Thymus (tissue), 11 donors: ENCODE data around the gene ST3GAL2. TPM values are rescaled to one million over a fixed set of nuclear protein-coding genes. Genes with fewer than 3 reads are reported as not detected.
A peak's percentile ranks its signal among the peaks of the same experiment; 100 is the strongest.

Experiments used
- DNase-seq, 9 donors: peaks; one replicate each; pipeline ENCODE4 v3.0.0-alpha.2; 2013; ENCODE audit warnings: low spot score in 9 of 9, low read depth in 6 of 9, missing footprints in 1 of 9
- H3K27ac ChIP-seq, 2 donors: one replicate each; pipeline ENCODE4 v1.5.1; 2013; ENCODE audit warnings: control low read depth in 1 of 2, low read depth in 1 of 2, low read length in 1 of 2, mild to moderate bottlenecking in 1 of 2, moderate library complexity in 1 of 2
- H3K27me3 ChIP-seq, 2 donors: one replicate each; pipeline ENCODE4 v1.5.1; 2013; ENCODE audit warnings: low read length in 1 of 2; ENCODE audit not compliant: control insufficient read depth in 2 of 2, insufficient read depth in 1 of 2
- H3K36me3 ChIP-seq, 2 donors: one replicate each; pipeline ENCODE4 v1.5.1; 2013; ENCODE audit warnings: low read length in 1 of 2, mild to moderate bottlenecking in 1 of 2, moderate library complexity in 1 of 2; ENCODE audit not compliant: control insufficient read depth in 2 of 2, insufficient read depth in 2 of 2
- H3K4me1 ChIP-seq, 2 donors: one replicate each; pipeline ENCODE4 v1.5.1; 2013; ENCODE audit warnings: low read length in 2 of 2; ENCODE audit not compliant: control insufficient read depth in 2 of 2, insufficient read depth in 2 of 2
- H3K4me3 ChIP-seq, 2 donors: one replicate each; pipeline ENCODE4 v1.5.1; 2013; ENCODE audit warnings: low read length in 2 of 2, control low read depth in 1 of 2, mild to moderate bottlenecking in 1 of 2
- H3K9me3 ChIP-seq, 2 donors: one replicate each; pipeline ENCODE4 v1.5.1; 2013; ENCODE audit warnings: low read length in 1 of 2, mild to moderate bottlenecking in 1 of 2; ENCODE audit not compliant: control insufficient read depth in 2 of 2, insufficient read depth in 1 of 2
- WGBS: extraction: QIAGEN DNeasy Blood & Tissue Kit; methylation state at CpG from one replicate; pipeline ENCODE4 v1.1.7; 2013; 5-methylcytosine and 5-hydroxymethylcytosine counted together
- polyA plus RNA-seq: library from polyadenylated mRNA; stranded (reverse); fragments of 200-250 nt; gene quantifications from one replicate; pipeline ENCODE4 v1.2.3, GENCODE V29; 2013
- total RNA-seq: library from RNA; stranded (reverse); fragments of 120-200 nt; gene quantifications from one replicate; pipeline ENCODE4 v1.2.4, GENCODE V29; 2013
- donor health status: healthy.

ST3GAL2 gene
- total and polyA plus RNA-seq, 2 donors, result 11.8 to 18.7 TPM

- H3K9me3 ChIP-seq, result no peaks in the 10 kb centered on the region
- H3K27ac ChIP-seq, result peak overlapping the region in 1 of 2 donors; percentile 41
- no peak for DNase-seq
- H3K4me3 ChIP-seq, result no peak overlapping the region
- peaks cover 6 to 11% of the 10 kb centered on the region in 2 donors for H3K36me3 ChIP-seq
- H3K27me3 ChIP-seq, result no peaks in the 10 kb centered on the region
- H3K4me1 ChIP-seq, result peaks cover 41 to 73% of the 10 kb centered on the region in 2 donors
- 81% methylated on average over 5 of the region's 5 CpGs for WGBS
Observed at GRCh38 chr16:70433458-70434103, 5.3 kb downstream of the ST3GAL2 start.

GRCh38 chr16:70432723-70433457 is 6.0 kb downstream of the ST3GAL2 start:
- Histone ChIP-seq H3K27me3 (no peaks in the 10 kb centered on the region), H3K27ac (peak overlapping the region in 1 of 2 donors; percentile 41), H3K9me3 (no peaks in the 10 kb centered on the region), H3K4me3 (no peak overlapping the region), H3K4me1 (peaks cover 48 to 74% of the 10 kb centered on the region in 2 donors), H3K36me3 (peaks cover 6 to 11% of the 10 kb centered on the region in 2 donors)
- WGBS, result 67% methylated on average over 12 of the region's 12 CpGs
- no peak for DNase-seq

GRCh38 chr16:70432356-70432722 is 6.6 kb downstream of the ST3GAL2 start:
- WGBS, result 69% methylated on average over 3 of the region's 3 CpGs
- DNase-seq, result no peak
- H3K9me3 ChIP-seq, result no peaks in the 10 kb centered on the region
- H3K36me3 ChIP-seq, result peaks cover 6 to 11% of the 10 kb centered on the region in 2 donors
- no peak overlapping the region for H3K4me3 ChIP-seq
- no peaks in the 10 kb centered on the region for H3K27me3 ChIP-seq
- H3K4me1 ChIP-seq, result peaks cover 48 to 74% of the 10 kb centered on the region in 2 donors
- H3K27ac ChIP-seq, result peak overlapping the region in 1 of 2 donors; percentile 41

- H3K4me1 ChIP-seq, result peaks cover 41 to 67% of the 10 kb centered on the region in 2 donors
- WGBS, result 39% methylated on average over 11 of the region's 11 CpGs
- H3K36me3 ChIP-seq, result peaks cover 6 to 11% of the 10 kb centered on the region in 2 donors
- peak in 3 of 9 donors; percentile 67 to 83 (median 69) for DNase-seq
- H3K9me3 ChIP-seq, result no peaks in the 10 kb centered on the region
- no peak overlapping the region for H3K4me3 ChIP-seq
- H3K27me3 ChIP-seq, result no peaks in the 10 kb centered on the region
- H3K27ac ChIP-seq, result peak overlapping the region; percentile 92
Observed at GRCh38 chr16:70430667-70431536, 8.0 kb downstream of the ST3GAL2 start.

GRCh38 chr16:70429888-70430666 is 8.8 kb downstream of the ST3GAL2 start:
- WGBS, result 92% methylated on average over 5 of the region's 5 CpGs
- Histone ChIP-seq H3K27ac (peak overlapping the region; percentile 90 to 92), H3K4me1 (peaks cover 41 to 66% of the 10 kb centered on the region in 2 donors), H3K4me3 (no peak overlapping the region), H3K27me3 (no peaks in the 10 kb centered on the region), H3K36me3 (peaks cover 8 to 14% of the 10 kb centered on the region in 2 donors), H3K9me3 (no peaks in the 10 kb centered on the region)
- no peak for DNase-seq

GRCh38 chr16:70428178-70428998 is 10.5 kb downstream of the ST3GAL2 start:
- Histone ChIP-seq H3K9me3 (no peaks in the 10 kb centered on the region), H3K4me3 (no peak overlapping the region), H3K27ac (peak overlapping the region; percentile 53 to 77), H3K4me1 (peaks cover 35 to 49% of the 10 kb centered on the region in 2 donors), H3K36me3 (peaks cover 5 to 14% of the 10 kb centered on the region in 2 donors), H3K27me3 (no peaks in the 10 kb centered on the region)
- WGBS, result 48% methylated on average over 9 of the region's 9 CpGs
- DNase-seq, result peak in 1 of 9 donors; percentile 67

- H3K36me3 ChIP-seq, result peaks cover 5 to 14% of the 10 kb centered on the region in 2 donors
- H3K9me3 ChIP-seq, result no peaks in the 10 kb centered on the region
- H3K4me3 ChIP-seq, result no peak overlapping the region
- H3K27ac ChIP-seq, result peak overlapping the region; percentile 53 to 77
- H3K27me3 ChIP-seq, result no peaks in the 10 kb centered on the region
- peaks cover 35 to 43% of the 10 kb centered on the region in 2 donors for H3K4me1 ChIP-seq
- no peak for DNase-seq
- 57% methylated on average over 4 of the region's 4 CpGs for WGBS
Observed at GRCh38 chr16:70427786-70428177, 11.1 kb downstream of the ST3GAL2 start.

- DNase-seq, result no peak
- Histone ChIP-seq H3K9me3 (no peaks in the 10 kb centered on the region), H3K4me1 (peaks cover 21 to 49% of the 10 kb centered on the region in 2 donors), H3K27ac (no peak overlapping the region), H3K36me3 (peaks cover 5 to 13% of the 10 kb centered on the region in 2 donors), H3K27me3 (no peaks in the 10 kb centered on the region), H3K4me3 (no peak overlapping the region)
- WGBS, result 97% methylated on average over 4 of the region's 4 CpGs
Observed at GRCh38 chr16:70422543-70422942, 16.4 kb downstream of the ST3GAL2 start.
